Prostate gland (tissue), 2 donors: ENCODE measurements around the gene PSMB2. TPM values are rescaled to one million over a fixed set of nuclear protein-coding genes. Genes with fewer than 3 reads are reported as not detected.

ENCODE experiments used
- DNase-seq: peaks from one replicate; pipeline ENCODE4 v3.0.0-alpha.2; 2019; ENCODE audit warnings: low spot score
- H3K27ac ChIP-seq, 2 donors: fragments of 200-600 bp; sonication (generic); 2 replicates each; pipeline ENCODE4 v1.5.1; 2017 to 2019
- H3K27me3 ChIP-seq: fragments of 200-600 bp; sonication (generic); replicated peaks from 2 replicates; pipeline ENCODE4 v1.5.1; 2019; ENCODE audit not compliant: insufficient read depth
- H3K36me3 ChIP-seq, 2 donors: fragments of 200-600 bp; sonication (generic); 1 replicate in 1 of 2; 2 replicates in 1 of 2; pipeline versions ENCODE4 v1.5.1 to v1.8.1; 2017 to 2019
- H3K4me1 ChIP-seq: fragments of 200-600 bp; sonication (generic); replicated peaks from 2 replicates; pipeline ENCODE4 v1.5.1; 2019
- H3K4me3 ChIP-seq, 2 donors: fragments of 200-600 bp; sonication (generic); 2 replicates each; pipeline ENCODE4 v1.5.1; 2017 to 2019
- H3K9me3 ChIP-seq: fragments of 200-600 bp; sonication (generic); 2 replicates; pipeline ENCODE4 v1.5.1; 2017
- CTCF ChIP-seq, 4 experiments: fragments of 200-600 bp in 2 of 4; fragments of 450-650 bp in 2 of 4; sonication (generic) in 2 of 4; IDR thresholded peaks; 1 replicate in 3 of 4; 2 replicates in 1 of 4; pipeline ENCODE4 v1.5.1; 2016 to 2019; ENCODE audit warnings: antibody characterized with exemption in 4 of 4, mild to moderate bottlenecking in 2 of 4, moderate library complexity in 2 of 4
- POLR2A ChIP-seq: fragments of 450-650 bp; IDR thresholded peaks from one replicate; pipeline ENCODE4 v1.6.1; 2016; ENCODE audit warnings: antibody characterized with exemption, mild to moderate bottlenecking
- POLR2AphosphoS5 ChIP-seq: sonication (generic); formaldehyde crosslinking; IDR thresholded peaks from one replicate; pipeline ENCODE4 v1.6.1; 2017; ENCODE audit warnings: antibody characterized with exemption
- WGBS: methylation state at CpG from one replicate; pipeline ENCODE4 v1.1.5; 2018; 5-methylcytosine and 5-hydroxymethylcytosine counted together
- intact Hi-C: fragments of 100-400 bp; cut with DNase I; formaldehyde crosslinking; loops from one replicate; pipeline ENCODE4 v1.14.2; 2022
- total RNA-seq, 2 donors: library from RNA; depleted of rRNA; stranded (reverse); fragments of >200 nt; gene quantifications; one replicate each; pipeline ENCODE4 v1.1.0, GENCODE V29; 2016

PSMB2 gene
- total RNA-seq, 2 donors from 2014 or later = 53.6 to 64.8 TPM

GRCh38 chr1:35650416-35650815, 9.1 kb upstream of the PSMB2 start:
- no peaks in the 10 kb centered on the region for H3K36me3 ChIP-seq
- no peak overlapping the region for H3K27ac ChIP-seq
- H3K4me1 ChIP-seq = no peaks in the 10 kb centered on the region
- WGBS = 51% methylated on average over 3 of the region's 3 CpGs
- TF ChIP-seq POLR2AphosphoS5 (no peak), POLR2A (no peak), CTCF (IDR thresholded peaks at IDR 0.05) (no peak)
- H3K4me3 ChIP-seq = no peak overlapping the region
- H3K27me3 ChIP-seq = no peaks in the 10 kb centered on the region
- no peaks in the 10 kb centered on the region for H3K9me3 ChIP-seq
- intact Hi-C loops = no loop called here
- DNase-seq = no peak

- Histone ChIP-seq H3K27me3 (no peaks in the 10 kb centered on the region), H3K27ac (no peak overlapping the region), H3K4me1 (no peaks in the 10 kb centered on the region), H3K36me3 (no peaks in the 10 kb centered on the region), H3K9me3 (no peaks in the 10 kb centered on the region), H3K4me3 (no peak overlapping the region)
- WGBS = 18% methylated on average over 3 of the region's 3 CpGs
- no peak for TF ChIP-seq CTCF (IDR thresholded peaks at IDR 0.05)
- no peak for TF ChIP-seq POLR2AphosphoS5
- no peak for TF ChIP-seq POLR2A
- intact Hi-C loops = no loop called here
- DNase-seq = no peak
Measured at GRCh38 chr1:35646043-35646442, 4.7 kb upstream of the PSMB2 start.

- DNase-seq = no peak
Measured at GRCh38 chr1:35644204-35644603, 2.9 kb upstream of the PSMB2 start.

GRCh38 chr1:35642471-35642955, 1.2 kb upstream of the PSMB2 start:
- WGBS = 39% methylated on average over 14 of the region's 14 CpGs
- DNase-seq = no peak
- intact Hi-C loops = loop anchor here (5.0 kb wide), 1 partner anchor 75 kb away; the partner anchor contains the start of gene C1orf216

More at GRCh38 chr1:35644204-35644603, 2.9 kb upstream of the PSMB2 start:
- no peak for TF ChIP-seq POLR2AphosphoS5
- TF ChIP-seq CTCF (IDR thresholded peaks at IDR 0.05) = no peak
- TF ChIP-seq POLR2A = no peak
- Histone ChIP-seq H3K27ac (no peak overlapping the region), H3K27me3 (no peaks in the 10 kb centered on the region), H3K36me3 (no peaks in the 10 kb centered on the region), H3K9me3 (no peaks in the 10 kb centered on the region), H3K4me1 (no peaks in the 10 kb centered on the region), H3K4me3 (no peak overlapping the region)
- WGBS = 46% methylated on average over 2 of the region's 2 CpGs
- intact Hi-C loops = loop anchor here (5.0 kb wide), 1 partner anchor 73 kb away; the partner anchor contains the start of gene C1orf216

More at GRCh38 chr1:35642471-35642955, 1.2 kb upstream of the PSMB2 start:
- peak overlapping the region; percentile 60 to 79 for H3K4me3 ChIP-seq
- H3K27ac ChIP-seq = peak overlapping the region; percentile 88
- H3K27me3 ChIP-seq = no peaks in the 10 kb centered on the region
- no peaks in the 10 kb centered on the region for H3K9me3 ChIP-seq
- H3K36me3 ChIP-seq = no peaks in the 10 kb centered on the region
- TF ChIP-seq CTCF (IDR thresholded peaks at IDR 0.05) = no peak
- TF ChIP-seq POLR2AphosphoS5 = no peak
- no peak for TF ChIP-seq POLR2A
- no peaks in the 10 kb centered on the region for H3K4me1 ChIP-seq
